Right lung (tissue), 5 donors: ENCODE measurements around the gene SLC23A2. TPM values are rescaled to one million over a fixed set of nuclear protein-coding genes. Genes with fewer than 3 reads are reported as not detected.

Experiments used
- DNase-seq, 2 donors: peaks; one replicate each; pipeline ENCODE4 v3.0.0-alpha.2; 2013
- polyA plus RNA-seq, 5 donors: library from polyadenylated mRNA; unstranded; fragments of 120-200 nt; gene quantifications; one replicate each; pipeline versions ENCODE4 v1.2.1 to v1.2.3, GENCODE V29; 2013; ENCODE audit warnings: inconsistent platforms in 1 of 5, low replicate concordance in 1 of 5; ENCODE audit not compliant: insufficient read length in 5 of 5, insufficient read depth in 1 of 5

SLC23A2 gene
- polyA plus RNA-seq, 5 donors = 19.7 to 27.4 (median 23.6) TPM

GRCh38 chr20:4967752-4968477, 33.4 kb downstream of the SLC23A2 start:
- DNase-seq = no peak

- DNase-seq = no peak
Observed at GRCh38 chr20:4966826-4967751, 34.2 kb downstream of the SLC23A2 start.

GRCh38 chr20:4962241-4962855, 39.0 kb downstream of the SLC23A2 start:
- no peak for DNase-seq

- DNase-seq = no peak
Observed at GRCh38 chr20:4961746-4962145, 39.6 kb downstream of the SLC23A2 start.

- no peak for DNase-seq
Observed at GRCh38 chr20:4959592-4959991, 41.7 kb downstream of the SLC23A2 start.

GRCh38 chr20:4957939-4958362, 43.4 kb downstream of the SLC23A2 start:
- DNase-seq = no peak

GRCh38 chr20:4957187-4957586, 44.1 kb downstream of the SLC23A2 start:
- no peak for DNase-seq

- peak in 1 of 2 donors; percentile 42 for DNase-seq
Observed at GRCh38 chr20:4956200-4956810, 45.0 kb downstream of the SLC23A2 start.

GRCh38 chr20:4953881-4954280, 47.4 kb downstream of the SLC23A2 start:
- DNase-seq = no peak

- DNase-seq = no peak
Observed at GRCh38 chr20:4952229-4952628, 49.1 kb downstream of the SLC23A2 start.

GRCh38 chr20:4951299-4951698, 50.0 kb downstream of the SLC23A2 start:
- DNase-seq = no peak

GRCh38 chr20:4950841-4951240, 50.5 kb downstream of the SLC23A2 start:
- no peak for DNase-seq

GRCh38 chr20:4950437-4950836, 50.9 kb downstream of the SLC23A2 start:
- DNase-seq = no peak

GRCh38 chr20:4949833-4950178, 51.5 kb downstream of the SLC23A2 start:
- DNase-seq = no peak

GRCh38 chr20:4947817-4948559, 53.3 kb downstream of the SLC23A2 start:
- DNase-seq = no peak

- no peak for DNase-seq
Observed at GRCh38 chr20:4946986-4947385, 54.3 kb downstream of the SLC23A2 start.

GRCh38 chr20:4946585-4946984, 54.7 kb downstream of the SLC23A2 start:
- DNase-seq = no peak

GRCh38 chr20:4944518-4945313, 56.6 kb downstream of the SLC23A2 start:
- no peak for DNase-seq

GRCh38 chr20:4942331-4942730, 59.0 kb downstream of the SLC23A2 start:
- no peak for DNase-seq
